HG03432 (cell line): ENCODE results near the gene MSH5.
A peak's percentile ranks its signal among the peaks of the same experiment; 100 is the strongest.

Source experiments
- ATAC-seq: cut with Tn5 transposase; IDR thresholded peaks from one replicate; pipeline ENCODE4 v1.9.1; 2021; ENCODE audit warnings: mild to moderate bottlenecking, moderate library complexity; ENCODE audit not compliant: unreplicated experiment

MSH5 gene

DNA sequence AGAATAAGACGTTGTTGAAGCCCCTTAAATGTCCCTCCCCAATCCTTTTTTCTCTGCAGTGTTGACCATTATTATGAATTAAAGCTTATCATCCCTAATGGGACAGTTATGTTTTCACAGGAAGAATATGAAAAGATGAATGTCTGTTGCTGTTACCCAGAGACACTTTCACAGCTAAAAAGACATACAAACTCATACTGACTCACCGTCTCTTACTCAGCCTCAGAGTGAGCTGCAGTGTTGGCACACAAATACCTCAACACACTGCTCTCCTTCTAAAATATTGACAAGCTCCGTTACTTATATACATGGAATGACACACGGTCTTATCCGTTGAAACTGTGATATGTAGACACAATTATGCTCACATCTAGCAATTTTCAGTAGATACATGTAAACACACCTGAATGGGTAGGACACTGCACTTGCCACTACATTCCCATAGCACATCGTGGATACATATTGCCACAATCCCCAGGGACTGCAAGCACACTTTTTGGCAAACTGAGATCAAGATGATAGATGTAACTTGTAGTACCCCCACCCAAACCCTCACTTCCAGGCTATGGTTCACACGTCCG, 13.0 kb downstream of the MSH5 start:
- ATAC-seq = no peak

DNA sequence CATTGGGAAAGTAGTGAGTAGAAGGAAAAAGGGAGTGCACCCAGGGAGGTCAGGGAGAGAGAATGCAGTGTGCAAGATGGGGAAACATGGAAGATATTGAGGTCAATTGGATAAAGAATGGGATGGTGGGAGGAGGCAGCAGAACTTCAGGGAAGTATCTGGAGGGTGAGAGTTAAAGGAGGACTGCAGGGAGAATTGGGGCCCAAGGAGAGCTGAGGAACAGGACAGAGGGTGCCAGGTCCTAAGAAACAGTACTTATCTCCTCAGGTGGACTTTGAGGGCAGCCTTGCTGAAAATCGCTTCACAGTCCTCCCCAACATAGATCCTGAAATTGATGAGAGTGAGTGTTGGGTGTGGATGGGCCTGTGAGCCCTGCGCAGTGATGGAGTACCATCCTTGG, 18.5 kb downstream of the MSH5 start:
- no peak for ATAC-seq

DNA sequence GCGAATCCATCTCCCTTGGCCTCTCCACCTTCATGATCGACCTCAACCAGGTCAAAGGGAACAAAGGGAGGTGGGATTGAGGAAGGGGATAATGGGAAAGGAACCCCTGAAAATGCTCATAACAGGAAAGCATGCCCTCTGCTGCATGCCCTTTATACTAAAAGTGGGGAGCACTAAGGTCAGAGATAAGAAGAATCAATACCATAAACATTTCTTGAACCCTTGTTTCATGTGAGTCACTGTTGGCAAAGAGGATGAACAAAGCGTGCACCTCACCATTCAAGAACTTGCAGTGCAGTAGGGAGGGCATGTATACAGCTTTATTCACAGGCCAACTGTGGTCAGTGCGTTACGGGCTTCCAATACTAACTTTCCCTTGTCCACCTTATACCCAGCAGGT, 21.0 kb downstream of the MSH5 start:
- ATAC-seq = no peak

DNA sequence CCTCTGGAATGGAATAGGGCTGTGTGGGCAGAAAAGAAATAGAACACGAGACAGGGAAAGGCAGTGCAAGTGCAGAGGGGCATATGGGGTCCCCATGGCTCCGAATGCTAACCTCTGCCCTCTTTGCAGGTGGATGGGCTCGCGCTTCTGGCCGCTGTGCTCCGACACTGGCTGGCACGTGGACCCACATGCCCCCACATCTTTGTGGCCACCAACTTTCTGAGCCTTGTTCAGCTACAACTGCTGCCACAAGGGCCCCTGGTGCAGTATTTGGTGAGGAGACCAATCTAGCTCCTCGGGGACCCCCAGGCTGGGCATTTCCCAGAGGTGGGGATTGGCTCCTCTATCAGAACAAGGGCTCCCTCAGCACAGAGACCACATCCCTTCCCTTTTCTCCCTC, 21.5 kb downstream of the MSH5 start:
- ATAC-seq = no peak

DNA sequence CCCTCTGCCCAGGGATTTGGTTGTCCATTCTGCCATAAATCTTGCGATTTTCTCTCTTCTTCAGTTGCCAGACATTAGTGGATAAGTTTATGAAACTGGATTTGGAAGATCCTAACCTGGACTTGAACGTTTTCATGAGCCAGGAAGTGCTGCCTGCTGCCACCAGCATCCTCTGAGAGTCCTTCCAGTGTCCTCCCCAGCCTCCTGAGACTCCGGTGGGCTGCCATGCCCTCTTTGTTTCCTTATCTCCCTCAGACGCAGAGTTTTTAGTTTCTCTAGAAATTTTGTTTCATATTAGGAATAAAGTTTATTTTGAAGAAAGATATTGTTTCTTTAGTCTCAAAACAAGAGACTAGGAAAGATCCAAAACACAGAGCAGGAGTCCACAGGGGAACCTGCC, 22.6 kb downstream of the MSH5 start, which contains the start of gene SAPCD1:
SAPCD1 (plus strand) TSS at position 301 of the 400 bp plus-strand sequence. CDS start 399 bp downstream, outside the sequence.
- no peak for ATAC-seq

DNA sequence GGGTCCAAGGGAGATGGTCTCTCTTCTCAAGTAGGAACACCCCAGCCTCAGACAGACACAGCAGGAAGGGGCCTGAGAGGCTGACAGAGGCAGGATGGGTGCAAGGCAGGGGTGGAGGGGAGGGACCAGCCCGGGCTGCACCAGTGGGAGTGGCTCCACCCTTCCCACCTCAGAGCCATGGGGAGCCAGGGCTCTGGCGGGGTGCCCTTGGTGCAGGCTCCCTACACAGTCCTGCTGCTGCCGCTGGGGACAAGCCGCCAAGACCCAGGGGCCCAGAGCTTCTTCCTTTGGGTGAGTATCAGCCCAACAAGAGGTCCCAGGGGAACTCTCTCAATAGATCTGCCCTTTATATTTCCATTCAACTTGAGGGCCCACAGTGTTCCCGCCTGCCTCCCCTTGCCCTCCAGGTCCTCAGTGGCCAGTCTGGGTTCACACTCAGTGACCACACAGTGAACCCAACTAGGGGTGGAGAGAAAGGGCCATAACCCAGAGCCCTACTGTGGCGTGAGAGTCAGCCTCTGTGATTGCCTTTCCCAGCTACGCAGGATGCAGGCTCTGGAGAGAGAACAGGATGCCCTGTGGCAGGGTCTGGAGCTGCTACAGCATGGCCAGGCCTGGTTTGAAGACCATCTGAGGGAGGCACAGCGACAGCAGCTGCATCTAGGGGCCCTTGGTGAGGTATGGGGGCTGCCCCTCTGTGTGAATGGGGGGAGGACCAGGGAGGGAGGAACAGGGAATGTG, 23.2 kb downstream of the MSH5 start:
- no peak for ATAC-seq

DNA sequence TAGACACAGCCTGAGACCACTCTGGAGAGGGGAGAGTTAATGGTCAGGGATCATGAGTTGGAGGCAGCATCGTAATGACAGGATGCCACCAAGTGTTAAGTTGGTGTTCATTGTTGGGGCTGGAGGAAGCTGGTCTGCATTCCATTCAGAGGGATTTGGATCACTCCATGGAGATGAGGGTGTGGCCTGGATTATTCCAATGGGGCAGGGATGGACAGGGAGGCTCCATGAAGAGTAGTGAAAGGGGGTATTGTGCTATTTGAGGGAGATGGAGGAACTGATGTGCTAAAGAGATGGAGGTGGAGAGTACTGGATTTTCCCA, 23.8 kb downstream of the MSH5 start:
- ATAC-seq = no peak

DNA sequence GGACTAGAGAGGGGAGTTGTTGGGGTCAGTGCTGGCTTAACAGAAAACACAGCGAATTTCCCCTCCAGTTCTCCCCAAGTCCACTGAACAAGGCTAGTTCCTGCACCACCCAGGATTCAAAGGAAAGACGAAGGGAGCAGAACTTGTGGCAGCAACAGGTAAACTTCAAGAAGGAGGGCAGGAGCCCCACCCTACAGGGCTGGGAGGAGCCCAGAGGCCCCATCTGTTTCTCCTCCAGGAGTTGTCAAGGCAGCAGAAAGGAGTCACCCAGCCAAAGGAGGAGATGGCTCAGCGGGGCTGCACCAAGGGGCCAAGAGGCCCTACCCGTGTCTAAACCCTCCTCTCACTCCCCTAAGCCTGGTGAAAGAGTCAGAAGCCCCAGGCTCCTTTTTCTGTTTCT, 24.4 kb downstream of the MSH5 start:
- no peak for ATAC-seq

DNA sequence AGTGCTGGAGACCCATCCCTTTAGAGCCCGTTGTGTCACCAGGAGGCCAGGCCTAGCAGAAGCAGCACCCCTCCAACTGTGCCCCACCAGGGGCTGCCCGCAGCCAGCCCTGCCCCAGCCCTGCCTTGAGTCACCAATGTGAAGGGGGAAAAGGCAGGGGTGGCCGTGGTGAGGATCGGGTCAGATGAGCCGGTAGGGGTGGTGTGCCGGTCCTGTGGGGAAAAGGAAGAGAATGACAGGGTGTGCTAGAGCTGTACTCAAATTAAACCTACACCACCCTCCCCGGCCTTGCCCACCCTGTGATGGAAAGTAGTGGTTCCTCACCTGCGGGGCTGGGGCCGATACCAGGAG, 25.7 kb downstream of the MSH5 start:
- ATAC-seq = no peak

DNA sequence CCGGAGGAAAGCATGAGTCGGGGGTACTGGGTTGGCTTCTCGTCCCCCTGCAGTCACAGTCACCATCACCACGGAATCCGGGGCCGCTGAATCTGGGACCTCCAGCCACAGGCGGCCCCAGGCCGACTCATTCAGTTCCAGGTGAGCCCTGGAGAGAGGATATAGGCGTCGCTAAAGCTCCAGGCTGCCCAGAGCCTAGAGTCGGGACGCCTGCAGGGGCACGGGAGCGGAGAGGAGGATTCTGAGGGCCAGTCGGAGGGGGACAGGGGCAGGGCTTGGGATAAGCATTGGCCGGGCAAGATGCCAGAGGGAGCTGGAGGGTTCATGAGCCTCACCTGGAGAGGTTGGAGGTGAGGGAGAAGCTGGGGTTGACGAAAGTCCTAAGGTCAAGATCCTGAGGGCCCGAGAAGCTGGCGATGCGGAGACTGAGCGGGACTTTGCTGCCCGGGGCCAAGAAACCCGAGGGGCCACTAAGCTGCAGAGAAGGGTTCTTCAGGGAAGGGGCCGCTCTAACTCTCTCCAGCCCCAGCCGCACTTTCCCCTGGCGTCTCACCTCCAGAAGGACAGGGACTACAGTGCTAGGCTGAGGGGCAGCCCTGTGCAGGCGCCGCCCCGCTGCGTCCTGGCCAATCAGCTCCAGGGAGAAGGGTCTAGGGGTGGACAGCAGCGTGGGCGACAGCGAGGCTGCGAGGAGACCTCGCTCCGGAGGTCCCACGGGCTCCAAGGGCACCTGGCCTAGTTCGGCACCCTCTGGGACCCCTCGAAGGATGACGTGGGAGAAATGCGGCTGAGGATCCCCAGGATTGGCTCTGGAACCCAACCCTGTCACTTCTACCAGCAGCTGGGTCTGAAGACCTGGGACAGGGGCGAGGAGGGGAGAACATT, 26.3 kb downstream of the MSH5 start:
- ATAC-seq = no peak

DNA sequence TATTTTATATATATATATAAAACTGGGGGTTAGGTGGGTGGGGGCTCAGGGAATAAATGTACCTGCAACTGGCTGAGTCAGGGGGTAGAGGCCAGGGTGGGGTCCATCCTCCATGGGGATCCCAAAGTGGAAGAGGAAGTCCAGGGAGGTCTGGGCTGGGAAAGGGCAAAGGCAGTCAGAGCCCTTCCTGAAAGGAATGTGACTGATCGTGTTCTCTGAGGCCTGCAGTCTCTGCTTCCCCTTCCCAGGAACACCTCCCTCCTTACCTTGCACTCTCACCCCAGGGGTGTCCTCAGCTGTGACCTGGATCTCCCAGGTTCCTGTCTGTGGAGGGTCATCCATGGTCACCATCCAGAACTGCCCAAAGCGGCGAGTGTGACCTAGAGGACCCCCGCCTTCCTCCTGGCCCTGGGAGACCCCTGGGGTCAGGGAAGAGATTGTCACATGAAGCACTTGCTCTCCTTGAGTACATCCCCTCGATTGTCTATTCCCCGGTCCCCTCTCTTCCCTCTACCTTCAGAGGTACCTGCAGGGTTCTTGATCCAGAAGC, 27.4 kb downstream of the MSH5 start:
- no peak for ATAC-seq

DNA sequence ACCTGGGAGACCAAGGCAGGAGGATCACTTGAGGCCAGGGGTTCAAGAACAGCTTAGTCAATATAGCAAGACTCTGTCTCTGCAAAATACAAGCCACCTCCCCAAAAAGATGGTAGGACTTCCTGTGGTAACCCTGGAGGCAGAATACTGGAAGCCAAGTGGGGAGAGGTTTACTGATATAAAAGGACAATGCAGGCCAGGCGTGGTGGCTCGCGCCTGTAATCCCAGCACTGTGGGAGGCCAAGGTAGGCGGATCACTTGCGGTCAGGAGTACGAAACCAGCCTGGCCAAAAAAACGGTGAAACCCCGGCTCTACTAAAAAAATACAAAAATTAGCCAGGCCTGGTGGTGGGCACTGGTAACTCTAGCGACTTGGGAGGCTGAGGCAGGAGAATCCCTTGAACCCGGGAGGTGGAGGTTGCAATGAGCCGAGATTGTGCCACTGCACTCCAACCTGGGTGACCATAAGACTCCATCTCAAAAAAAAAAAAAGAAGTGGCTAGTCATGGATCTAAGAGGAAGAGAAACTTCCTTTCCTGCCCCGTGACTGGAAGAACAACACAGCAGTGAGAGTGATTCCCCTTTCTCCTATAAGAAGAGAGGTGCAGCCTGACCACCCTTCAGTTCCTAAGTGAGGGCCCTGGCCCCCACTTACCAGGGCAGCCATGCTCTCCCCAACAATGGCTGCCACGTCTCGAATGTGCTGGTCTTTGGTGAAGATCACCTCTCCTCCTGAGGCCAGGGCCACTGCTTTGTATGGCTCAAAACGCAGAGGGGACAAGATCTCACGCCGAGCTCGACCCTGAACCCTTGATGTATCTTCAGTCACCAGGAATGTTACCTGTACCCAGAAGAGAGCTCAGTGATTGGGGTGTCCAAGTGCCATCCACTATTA, 28.8 kb downstream of the MSH5 start:
- ATAC-seq = no peak

DNA sequence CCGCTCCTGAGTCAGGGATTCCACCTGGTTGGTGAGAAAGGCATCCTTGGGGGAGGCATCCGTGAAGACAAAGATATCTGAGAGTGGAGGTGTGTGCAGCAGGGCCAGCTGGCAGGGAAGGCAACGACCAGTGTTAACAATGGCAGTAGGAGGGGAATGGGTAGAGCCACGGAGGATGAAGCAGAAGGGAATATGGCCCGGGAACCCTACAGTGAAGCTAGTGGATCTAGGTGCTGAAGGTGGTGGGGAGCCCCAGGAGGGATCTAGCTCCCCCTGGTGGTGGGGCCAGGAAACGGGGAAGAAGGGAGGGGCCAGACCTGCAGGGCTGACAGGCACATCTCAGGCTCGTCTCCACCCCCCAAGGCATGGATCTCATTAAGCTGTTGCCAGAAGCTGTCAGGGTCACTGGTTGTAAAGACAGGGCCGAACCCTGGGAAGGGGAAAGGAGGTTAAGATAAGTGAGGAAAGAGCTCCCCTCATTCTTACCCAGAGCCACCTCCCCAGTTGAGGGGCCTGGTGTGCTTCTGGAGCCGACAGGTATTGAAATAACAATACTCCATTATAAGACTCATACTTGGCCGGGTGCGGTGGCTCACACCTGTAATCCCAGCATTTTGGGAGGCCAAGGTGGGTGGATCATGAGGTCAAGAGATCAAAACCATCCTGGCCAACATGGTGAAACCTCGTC, 30.0 kb downstream of the MSH5 start:
- no peak for ATAC-seq

DNA sequence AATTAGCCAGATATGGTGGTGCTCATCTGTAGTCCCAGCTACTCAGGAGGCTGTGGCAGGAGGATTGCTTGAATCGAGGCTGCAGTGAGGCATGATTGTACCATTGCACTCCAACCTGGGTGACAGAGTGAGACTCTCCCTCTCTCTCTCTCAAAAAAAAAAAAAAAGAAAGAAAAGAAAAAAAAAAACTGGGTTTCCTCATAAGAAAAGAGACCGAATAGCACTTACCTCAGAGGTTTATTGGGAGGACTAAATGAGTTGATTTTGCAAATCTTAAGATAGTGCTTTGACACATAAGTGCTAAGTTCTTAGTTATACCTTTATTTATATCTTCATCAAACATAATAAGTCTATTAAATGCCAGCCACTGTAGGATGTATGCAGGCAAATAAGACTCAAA, 31.1 kb downstream of the MSH5 start:
- ATAC-seq = no peak

DNA sequence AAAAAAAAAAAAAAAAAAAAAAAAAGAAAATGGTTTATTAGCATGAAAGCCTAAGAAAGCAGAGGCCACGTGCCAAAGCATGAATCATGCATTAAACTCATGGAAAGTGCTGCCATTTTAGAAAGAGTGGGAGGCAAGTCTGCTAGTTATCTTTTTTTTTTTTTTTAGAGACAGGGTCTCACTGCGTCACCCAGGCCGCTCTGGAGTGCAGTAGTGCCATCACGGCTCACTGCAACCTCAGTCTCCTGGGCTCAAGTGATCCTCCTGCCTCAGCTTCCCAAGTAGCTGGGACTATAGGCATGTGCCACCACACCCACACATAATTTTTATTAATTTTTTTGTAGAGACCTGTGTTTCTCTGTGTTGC, 32.2 kb downstream of the MSH5 start:
- ATAC-seq = no peak

DNA sequence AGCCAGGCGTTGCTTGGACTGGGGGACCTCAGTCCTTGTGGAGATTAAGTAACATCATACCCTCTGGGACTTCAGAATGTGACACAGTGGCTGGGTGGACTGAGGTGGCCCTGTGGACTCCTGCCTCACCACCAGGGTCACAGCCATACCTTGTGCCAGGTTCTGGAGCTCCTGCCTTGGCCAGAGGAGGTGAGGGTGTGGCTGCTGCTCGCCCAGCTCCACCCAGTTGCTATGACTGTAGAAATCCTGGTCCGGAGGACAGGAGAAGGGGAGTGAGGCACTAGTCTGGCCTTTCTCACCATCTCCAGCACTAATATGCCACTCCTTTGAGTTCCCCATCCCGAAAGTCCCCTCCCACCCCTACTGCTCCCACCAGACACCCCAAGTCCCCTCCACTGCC, 35.4 kb downstream of the MSH5 start:
- no peak for ATAC-seq

DNA sequence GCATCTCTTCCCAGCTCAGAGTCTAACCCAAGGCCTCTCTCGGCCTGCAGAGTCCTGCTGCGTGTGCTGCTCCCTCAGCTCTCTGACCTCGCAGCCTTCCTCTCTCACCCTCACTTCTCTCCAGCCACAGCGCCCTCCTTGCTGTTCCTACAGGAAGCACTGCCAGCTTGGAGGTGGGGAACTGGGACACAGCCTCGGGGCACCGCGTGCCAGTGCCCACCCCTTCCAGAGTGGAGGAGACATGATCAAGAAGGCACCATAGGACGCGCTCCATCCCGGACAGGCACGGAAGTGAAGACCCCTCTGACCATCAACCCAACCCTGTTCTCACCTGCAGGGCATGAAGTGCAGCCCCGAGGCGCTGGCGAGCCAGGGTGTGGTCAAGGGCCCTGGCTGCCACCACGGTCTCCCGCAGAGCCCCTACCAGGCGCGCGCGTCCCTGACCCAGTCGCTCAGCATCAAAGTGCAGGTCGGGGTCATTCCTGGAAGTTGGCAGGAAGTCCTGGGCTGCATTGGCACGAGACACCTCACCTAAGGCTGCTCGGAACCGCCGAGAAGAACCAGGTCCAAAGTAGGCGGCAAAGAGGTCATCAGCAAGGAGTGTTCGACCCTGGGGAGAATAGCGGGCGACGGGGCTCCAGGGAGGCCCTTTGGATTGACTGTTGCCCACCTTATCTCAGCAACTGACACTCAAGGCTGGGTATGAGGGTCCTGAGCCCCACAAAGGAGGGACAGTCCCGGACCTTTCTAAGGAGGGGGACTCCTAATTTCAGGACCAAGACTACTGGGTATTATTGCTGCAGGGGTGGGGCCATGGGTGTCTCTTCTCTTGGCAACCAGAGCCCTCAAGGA, 36.1 kb downstream of the MSH5 start:
- ATAC-seq = no peak

DNA sequence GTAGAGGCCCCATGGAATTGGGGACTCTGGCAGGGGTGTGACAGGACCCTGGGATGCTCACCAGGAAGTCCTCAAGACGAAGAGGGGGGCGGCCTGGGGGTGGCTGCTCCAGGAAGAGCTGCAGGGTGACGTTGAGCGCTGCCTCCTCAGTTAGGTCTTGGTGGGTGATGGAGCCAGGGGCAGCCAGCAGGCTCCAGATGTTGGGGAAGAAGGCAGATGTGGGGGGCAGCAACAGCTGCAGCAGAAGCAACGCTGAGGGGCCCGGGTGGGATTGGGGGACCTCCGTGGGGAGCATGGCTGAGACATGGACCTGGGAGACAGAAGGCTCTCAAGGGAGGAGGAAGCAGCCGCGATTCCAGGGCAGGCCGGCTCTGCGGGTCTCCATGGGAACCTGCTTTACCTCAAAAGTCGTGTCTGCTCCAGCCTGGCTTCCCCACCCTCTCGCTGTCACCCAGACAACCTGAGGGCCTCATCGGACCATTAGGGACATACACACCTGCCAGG, 36.7 kb downstream of the MSH5 start:
- ATAC-seq = no peak

DNA sequence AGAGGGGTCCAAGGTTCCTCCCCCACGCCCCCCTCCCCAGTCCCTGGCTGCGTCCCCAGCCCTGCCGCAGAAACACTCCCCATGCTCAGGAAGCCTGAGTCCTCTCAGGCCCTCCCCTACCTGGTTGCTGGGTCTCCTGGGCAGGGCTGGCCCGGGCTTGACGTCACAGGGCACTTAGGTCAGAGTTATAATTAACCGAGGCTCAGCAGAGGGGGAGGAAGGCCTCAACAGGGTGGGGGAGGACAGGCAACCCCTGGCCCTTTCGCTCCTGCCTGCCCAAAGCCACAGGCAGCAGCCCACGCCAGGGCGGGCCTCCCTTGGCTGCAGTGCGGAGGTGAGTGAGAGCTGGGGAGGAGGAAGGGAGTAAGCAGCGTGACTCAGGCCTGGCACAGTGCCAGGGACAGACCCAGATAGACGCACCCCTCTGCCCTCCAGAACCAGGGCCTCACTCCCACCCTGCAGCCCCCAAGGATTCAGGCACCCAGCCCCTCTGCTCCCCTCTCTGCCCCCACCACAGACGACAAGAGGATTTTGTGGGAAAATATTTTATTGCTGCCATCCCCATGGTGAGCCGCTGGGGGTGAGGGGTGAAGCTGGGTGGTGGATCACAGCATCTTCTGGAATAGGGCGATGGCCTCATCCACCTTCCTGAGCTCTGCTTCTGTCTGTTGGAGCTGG, 37.3 kb downstream of the MSH5 start, which contains the start of gene VWA7:
VWA7 (minus strand) TSS at position 340 of the 678 bp plus-strand sequence. CDS start 549 bp downstream, outside the sequence.
- ATAC-seq = peak; percentile 78
